Cerebellar nuclear complex (tissue), 1 donor: ENCODE data around the gene VMO1.

Source experiments
- DNase-seq, 2 experiments: peaks; one replicate each; lab custom pipeline; 2025; lab: John Stamatoyannopoulos, UW

Gene VMO1

GRCh38 chr17:4764595-4764994 is 21.6 kb downstream of the VMO1 start:
- no peak for DNase-seq

GRCh38 chr17:4759776-4760236 is 26.4 kb downstream of the VMO1 start:
- no peak for DNase-seq

GRCh38 chr17:4753392-4753791 is 32.8 kb downstream of the VMO1 start:
- no peak for DNase-seq

GRCh38 chr17:4751932-4752331 is 34.2 kb downstream of the VMO1 start:
- DNase-seq = no peak

GRCh38 chr17:4750606-4751005 is 35.6 kb downstream of the VMO1 start:
- no peak for DNase-seq

- no peak for DNase-seq
Observed at GRCh38 chr17:4748686-4749085, 37.5 kb downstream of the VMO1 start.

GRCh38 chr17:4747847-4748246 is 38.3 kb downstream of the VMO1 start:
- DNase-seq = no peak

GRCh38 chr17:4744999-4745969 is 40.9 kb downstream of the VMO1 start:
- DNase-seq = no peak

- DNase-seq = no peak
Observed at GRCh38 chr17:4743898-4744297, 42.3 kb downstream of the VMO1 start.

GRCh38 chr17:4743216-4743615 is 42.9 kb downstream of the VMO1 start:
- DNase-seq = no peak

- no peak for DNase-seq
Observed at GRCh38 chr17:4742629-4743028, 43.5 kb downstream of the VMO1 start.

- no peak for DNase-seq
Observed at GRCh38 chr17:4742133-4742532, 44.0 kb downstream of the VMO1 start.

- DNase-seq = no peak
Observed at GRCh38 chr17:4741544-4741943, 44.6 kb downstream of the VMO1 start.

- DNase-seq = no peak
Observed at GRCh38 chr17:4740584-4740983, 45.6 kb downstream of the VMO1 start.

GRCh38 chr17:4740025-4740351 is 46.2 kb downstream of the VMO1 start:
- DNase-seq = no peak

- DNase-seq = no peak
Observed at GRCh38 chr17:4739122-4740024, 46.8 kb downstream of the VMO1 start, which contains the start of the genes CXCL16 and ZMYND15. CXCL16 (minus strand) TSS chr17:4739928; CDS start chr17:4739339, 589 bp downstream. ZMYND15 (plus strand) TSS chr17:4739833; CDS start chr17:4740549, 716 bp downstream.

- DNase-seq = no peak
Observed at GRCh38 chr17:4738136-4739121, 47.7 kb downstream of the VMO1 start.

- DNase-seq = no peak
Observed at GRCh38 chr17:4735876-4736651, 50.1 kb downstream of the VMO1 start.
